Breast epithelium (tissue), 4 donors: ENCODE measurements around the gene CPA3. TPM values are rescaled to one million over a fixed set of nuclear protein-coding genes. Genes with fewer than 3 reads are reported as not detected.

Source experiments
- DNase-seq, 2 donors: peaks; one replicate each; pipeline ENCODE4 v3.0.0-alpha.2; 2019; ENCODE audit warnings: low spot score in 2 of 2
- H3K27ac ChIP-seq, 2 donors: fragments of 200-600 bp; sonication (generic) in 1 of 2; one replicate each; pipeline ENCODE4 v1.5.1; 2016 to 2019; ENCODE audit warnings: mild to moderate bottlenecking in 1 of 2
- H3K27me3 ChIP-seq, 2 donors: fragments of 200-600 bp; sonication (generic) in 1 of 2; one replicate each; pipeline versions ENCODE4 v1.5.1 to v1.6.0; 2017 to 2019; ENCODE audit warnings: control low read depth in 1 of 2, mild to moderate bottlenecking in 1 of 2
- H3K36me3 ChIP-seq: fragments of 200-600 bp; one replicate; pipeline ENCODE4 v1.5.1; 2019
- H3K4me1 ChIP-seq, 2 donors: fragments of 200-600 bp; sonication (generic); one replicate each; pipeline ENCODE4 v1.5.1; 2016 to 2019; ENCODE audit warnings: control low read depth in 1 of 2
- H3K4me3 ChIP-seq, 3 donors: fragments of 200-600 bp; sonication (generic); 1 replicate in 2 of 3; 2 replicates in 1 of 3; pipeline ENCODE4 v1.5.1; 2016 to 2019; ENCODE audit warnings: mild to moderate bottlenecking in 3 of 3, moderate library complexity in 2 of 3
- H3K9me3 ChIP-seq, 2 donors: fragments of 200-600 bp; sonication (generic) in 1 of 2; one replicate each; pipeline ENCODE4 v1.5.1; 2016 to 2019; ENCODE audit warnings: control low read depth in 1 of 2
- CTCF ChIP-seq, 3 donors: fragments of 450-650 bp; IDR thresholded peaks; one replicate each; pipeline ENCODE4 v1.5.1; 2016 to 2017; ENCODE audit warnings: antibody characterized with exemption in 3 of 3, mild to moderate bottlenecking in 3 of 3, moderate library complexity in 3 of 3
- POLR2A ChIP-seq: fragments of 450-650 bp; IDR thresholded peaks from one replicate; pipeline ENCODE4 v1.6.1; 2016; ENCODE audit warnings: antibody characterized with exemption, mild to moderate bottlenecking, moderate library complexity
- POLR2AphosphoS5 ChIP-seq, 3 donors: sonication (generic); formaldehyde crosslinking; IDR thresholded peaks; one replicate each; pipeline ENCODE4 v1.6.1; 2017; ENCODE audit warnings: antibody characterized with exemption in 3 of 3
- intact Hi-C: fragments of 100-400 bp; cut with DNase I; formaldehyde crosslinking; loops from one replicate; pipeline ENCODE4 v1.15.1; 2023; ENCODE audit warnings: low total_unique reads
- total RNA-seq, 3 donors: library from RNA; depleted of rRNA; stranded (reverse); fragments of >200 nt; gene quantifications; one replicate each; pipeline ENCODE4 v1.1.0, GENCODE V29; 2016

The CPA3 gene
- total RNA-seq, 3 donors from 2014 or later, result 5.6 to 44.2 (median 10.1) TPM

GRCh38 chr3:148829926-148830325, 35.2 kb upstream of the CPA3 start:
- no peaks in the 10 kb centered on the region for H3K9me3 ChIP-seq
- no peaks in the 10 kb centered on the region for H3K36me3 ChIP-seq
- no peak overlapping the region for H3K27ac ChIP-seq
- TF ChIP-seq POLR2A (no peak), CTCF (IDR thresholded peaks at IDR 0.05) (no peak), POLR2AphosphoS5 (IDR thresholded peaks at IDR 0.05) (no peak)
- no peaks in the 10 kb centered on the region for H3K4me1 ChIP-seq
- intact Hi-C loops, result no loop called here
- no peaks in the 10 kb centered on the region for H3K27me3 ChIP-seq
- H3K4me3 ChIP-seq, result no peak overlapping the region
- DNase-seq, result no peak

- DNase-seq, result no peak
- H3K4me3 ChIP-seq, result no peak overlapping the region
- intact Hi-C loops, result no loop called here
- H3K4me1 ChIP-seq, result no peaks in the 10 kb centered on the region
- no peaks in the 10 kb centered on the region for H3K9me3 ChIP-seq
- H3K27ac ChIP-seq, result no peak overlapping the region
- no peaks in the 10 kb centered on the region for H3K36me3 ChIP-seq
- H3K27me3 ChIP-seq, result no peaks in the 10 kb centered on the region
- TF ChIP-seq POLR2A (no peak), CTCF (IDR thresholded peaks at IDR 0.05) (no peak), POLR2AphosphoS5 (IDR thresholded peaks at IDR 0.05) (no peak)
Observed at GRCh38 chr3:148833223-148833622, 31.9 kb upstream of the CPA3 start.

GRCh38 chr3:148839805-148840204, 25.3 kb upstream of the CPA3 start:
- Histone ChIP-seq H3K9me3 (no peaks in the 10 kb centered on the region), H3K36me3 (no peaks in the 10 kb centered on the region), H3K27me3 (no peaks in the 10 kb centered on the region), H3K4me1 (no peaks in the 10 kb centered on the region), H3K4me3 (no peak overlapping the region), H3K27ac (no peak overlapping the region)
- no peak for DNase-seq
- TF ChIP-seq CTCF (IDR thresholded peaks at IDR 0.05) (no peak), POLR2AphosphoS5 (IDR thresholded peaks at IDR 0.05) (no peak), POLR2A (no peak)
- intact Hi-C loops, result no loop called here

GRCh38 chr3:148840451-148840850, 24.6 kb upstream of the CPA3 start:
- Histone ChIP-seq H3K4me3 (no peak overlapping the region), H3K9me3 (no peaks in the 10 kb centered on the region), H3K27ac (no peak overlapping the region), H3K27me3 (no peaks in the 10 kb centered on the region), H3K4me1 (no peaks in the 10 kb centered on the region), H3K36me3 (no peaks in the 10 kb centered on the region)
- intact Hi-C loops, result no loop called here
- no peak for DNase-seq
- no peak for TF ChIP-seq CTCF (IDR thresholded peaks at IDR 0.05)
- no peak for TF ChIP-seq POLR2AphosphoS5 (IDR thresholded peaks at IDR 0.05)

- DNase-seq, result no peak
- H3K27ac ChIP-seq, result no peak overlapping the region
- TF ChIP-seq POLR2A (no peak), CTCF (IDR thresholded peaks at IDR 0.05) (no peak), POLR2AphosphoS5 (IDR thresholded peaks at IDR 0.05) (no peak)
- H3K4me1 ChIP-seq, result no peaks in the 10 kb centered on the region
- intact Hi-C loops, result no loop called here
- no peaks in the 10 kb centered on the region for H3K27me3 ChIP-seq
- no peaks in the 10 kb centered on the region for H3K36me3 ChIP-seq
- H3K9me3 ChIP-seq, result no peaks in the 10 kb centered on the region
- no peak overlapping the region for H3K4me3 ChIP-seq
Observed at GRCh38 chr3:148845756-148846395, 19.2 kb upstream of the CPA3 start.
